A549 (cell line): ENCODE measurements around the gene GUCA1A.

Experiments
- CBX8 ChIP-seq: fragments of 200-600 bp; sonication (generic); IDR thresholded peaks from 2 replicates; pipeline ENCODE4 v1.6.1; 2016
- CTCF ChIP-seq: fragments of >200 bp; sonication (Bioruptor Twin); formaldehyde crosslinking; IDR thresholded peaks from 3 replicates; pipeline ENCODE4 v1.5.1; 2016
- JUN ChIP-seq, 2 experiments: fragments of >200 bp; sonication (Bioruptor Twin); formaldehyde crosslinking; IDR thresholded peaks; 2 replicates in 1 of 2; 3 replicates in 1 of 2; pipeline ENCODE4 v1.6.1; 2016 to 2017
- MAZ ChIP-seq: fragments of 150-350 bp; IDR thresholded peaks from 2 replicates; pipeline ENCODE4 v1.6.1; 2014; ENCODE audit warnings: antibody characterized with exemption, low read depth, low read length, borderline replicate concordance
- POLR2A ChIP-seq: IDR thresholded peaks from 2 replicates; pipeline ENCODE4 v1.6.1; 2012; ENCODE audit warnings: mild to moderate bottlenecking, low read length

- TF ChIP-seq CTCF = no peak
- no peak for TF ChIP-seq MAZ
- no peak for TF ChIP-seq CBX8
- TF ChIP-seq JUN (IDR thresholded peaks at IDR 0.05) = no peak
- TF ChIP-seq POLR2A = no peak
Measured at GRCh38 chr6:42171813-42172581, 1.2 kb upstream of the GUCA1A start.
